ENCODE measurements around the gene HFE. TPM values are rescaled to one million over a fixed set of nuclear protein-coding genes. Genes with fewer than 3 reads are reported as not detected.
A peak's percentile ranks its signal among the peaks of the same experiment; 100 is the strongest.

Gene HFE
- total and polyA plus RNA-seq, 10 of the 15 experiments (the other 5 are each of a cell fraction or from before 2014, with no cell fraction given): 0.52 to 5.9 (median 1.7) TPM

DNA sequence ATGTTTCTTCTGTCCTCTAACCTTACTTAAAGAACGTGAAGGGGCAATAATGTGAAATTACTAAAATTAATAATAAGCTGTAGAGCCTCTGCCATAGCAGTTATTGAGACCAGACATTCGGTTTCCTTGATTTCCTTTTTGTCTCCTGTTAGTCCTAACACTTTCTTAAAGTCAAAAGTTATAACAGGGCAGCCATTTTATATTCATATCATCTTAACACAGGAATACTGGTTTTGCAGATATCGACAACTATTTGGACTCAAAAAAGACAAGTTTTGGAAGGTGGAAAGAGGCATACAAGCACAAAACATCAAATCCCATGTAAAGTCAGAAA, 33.5 kb downstream of the HFE start:
- H3K4me2 ChIP-seq (ENCODE audit: control insufficient read depth, insufficient read depth): peak overlapping the region; percentile 28; the same call in 1 of the 2 replicates
- H3K79me2 ChIP-seq (ENCODE audit: control insufficient read depth, insufficient read depth, low read length): peaks cover 24% of the 10 kb centered on the region
- DNase-seq (ENCODE audit: low read depth, low spot score) (no peak), ATAC-seq (no peak), FAIRE-seq (no peak)
- intact Hi-C loops (cut with micrococcal nuclease; ENCODE audit: unreplicated experiment): loop anchor here (5.0 kb wide), 1 partner anchor 1692 kb away; a partner anchor contains a TSS
- H3K36me3 ChIP-seq (ENCODE audit: control insufficient read depth in 2 of 2, insufficient read depth in 2 of 2, low read length in 1 of 2): no peaks in the 10 kb centered on the region
- in situ Hi-C loops (cut with MboI): loop anchor here (5.0 to 10.0 kb wide), 3 partner anchors 77 to 1714 kb away; a partner anchor contains a TSS
- no peaks in the 10 kb centered on the region; the same call in 2 of the 3 replicates for H3K9me3 ChIP-seq (replicated peaks; ENCODE audit: control insufficient read depth, insufficient read depth, low read length)
- TF ChIP-seq RAD51 (IDR thresholded peaks at IDR 0.05) (no peak), SMAD1 (IDR thresholded peaks at IDR 0.05; ENCODE audit: low read depth, partially characterized antibody) (peak; percentile 60)
- TF ChIP-seq, protein P1, sequence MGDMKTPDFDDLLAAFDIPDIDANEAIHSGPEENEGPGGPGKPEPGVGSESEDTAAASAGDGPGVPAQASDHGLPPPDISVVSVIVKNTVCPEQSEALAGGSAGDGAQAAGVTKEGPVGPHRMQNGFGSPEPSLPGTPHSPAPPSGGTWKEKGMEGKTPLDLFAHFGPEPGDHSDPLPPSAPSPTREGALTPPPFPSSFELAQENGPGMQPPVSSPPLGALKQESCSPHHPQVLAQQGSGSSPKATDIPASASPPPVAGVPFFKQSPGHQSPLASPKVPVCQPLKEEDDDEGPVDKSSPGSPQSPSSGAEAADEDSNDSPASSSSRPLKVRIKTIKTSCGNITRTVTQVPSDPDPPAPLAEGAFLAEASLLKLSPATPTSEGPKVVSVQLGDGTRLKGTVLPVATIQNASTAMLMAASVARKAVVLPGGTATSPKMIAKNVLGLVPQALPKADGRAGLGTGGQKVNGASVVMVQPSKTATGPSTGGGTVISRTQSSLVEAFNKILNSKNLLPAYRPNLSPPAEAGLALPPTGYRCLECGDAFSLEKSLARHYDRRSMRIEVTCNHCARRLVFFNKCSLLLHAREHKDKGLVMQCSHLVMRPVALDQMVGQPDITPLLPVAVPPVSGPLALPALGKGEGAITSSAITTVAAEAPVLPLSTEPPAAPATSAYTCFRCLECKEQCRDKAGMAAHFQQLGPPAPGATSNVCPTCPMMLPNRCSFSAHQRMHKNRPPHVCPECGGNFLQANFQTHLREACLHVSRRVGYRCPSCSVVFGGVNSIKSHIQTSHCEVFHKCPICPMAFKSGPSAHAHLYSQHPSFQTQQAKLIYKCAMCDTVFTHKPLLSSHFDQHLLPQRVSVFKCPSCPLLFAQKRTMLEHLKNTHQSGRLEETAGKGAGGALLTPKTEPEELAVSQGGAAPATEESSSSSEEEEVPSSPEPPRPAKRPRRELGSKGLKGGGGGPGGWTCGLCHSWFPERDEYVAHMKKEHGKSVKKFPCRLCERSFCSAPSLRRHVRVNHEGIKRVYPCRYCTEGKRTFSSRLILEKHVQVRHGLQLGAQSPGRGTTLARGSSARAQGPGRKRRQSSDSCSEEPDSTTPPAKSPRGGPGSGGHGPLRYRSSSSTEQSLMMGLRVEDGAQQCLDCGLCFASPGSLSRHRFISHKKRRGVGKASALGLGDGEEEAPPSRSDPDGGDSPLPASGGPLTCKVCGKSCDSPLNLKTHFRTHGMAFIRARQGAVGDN (IDR thresholded peaks at IDR 0.05): 0 out of 2 replicates have a peak, but pooled peaks have one; percentile 39
- ChIA-PET CTCF (interaction anchor here (0.6 to 1.1 kb wide), 2 partner anchors 13 to 52 kb away, joined by 3 to 5 read pairs; a partner anchor contains a TSS), SMC1A (ENCODE audit: uncharacterized antibody, unreplicated experiment) (interaction anchor here (0.9 to 3.2 kb wide), 3 partner anchors 8 to 33 kb away, joined by 3 to 14 read pairs (median 3); a partner anchor contains a TSS), POLR2A (interaction anchor here (1.6 to 2.5 kb wide), 3 partner anchors 13 to 61 kb away, joined by 3 to 14 read pairs (median 10); a partner anchor contains a TSS), RAD21 (ENCODE audit: unreplicated experiment) (interaction anchor here (1.0 to 1.2 kb wide), 2 partner anchors 38 to 96 kb away, joined by 3 read pairs; a partner anchor contains a TSS)
- H3K4me1 ChIP-seq (ENCODE audit: control insufficient read depth, insufficient read depth, low read length): peaks cover 3% of the 10 kb centered on the region; the same call in 1 of the 2 replicates
- 71% methylated on average over 3 of the region's 3 CpGs for WGBS (ENCODE audit: insufficient coverage, insufficient replicate concordance, low lambda C conversion rate, missing lambda C conversion rate)
- H3K27ac ChIP-seq (ENCODE audit: control insufficient read depth, insufficient read depth): peak overlapping the region; percentile 95
- no peaks in the 10 kb centered on the region for H4K20me1 ChIP-seq (ENCODE audit: control insufficient read depth, insufficient read depth)
- H2AFZ ChIP-seq (ENCODE audit: control insufficient read depth, low read depth, low read length): no peak overlapping the region
- H3K9ac ChIP-seq (ENCODE audit: control insufficient read depth, insufficient read depth, low read length): no peak overlapping the region
- BruUV-seq (replicated peaks): no TSS peak
- no peak overlapping the region; the same call in 1 of the 2 replicates for H3K4me3 ChIP-seq
- H3K27me3 ChIP-seq (replicated peaks in 1 of 2; ENCODE audit: control insufficient read depth in 2 of 2, insufficient read depth in 2 of 2, low read length in 1 of 2): no peaks in the 10 kb centered on the region

Measured in GM12878 (cell line).